Measurements from ENCODE around the gene ABLIM1. TPM values are rescaled to one million over a fixed set of nuclear protein-coding genes. Genes with fewer than 3 reads are reported as not detected.

ABLIM1 gene
- total RNA-seq, 4 donors from 2014 or later, result 84.7 to 203 (median 150) TPM

- no peak for TF ChIP-seq POLR2A (IDR thresholded peaks at IDR 0.05)
- Histone ChIP-seq H3K36me3 (no peaks in the 10 kb centered on the region), H3K27ac (peak overlapping the region; percentile 53 to 76 (median 68)), H3K9me3 (no peaks in the 10 kb centered on the region), H3K4me1 (peaks cover 23 to 42% of the 10 kb centered on the region in 2 donors), H3K27me3 (no peaks in the 10 kb centered on the region), H3K4me3 (no peak overlapping the region)
- in situ Hi-C loops (cut with MboI; ENCODE audit: low sequenced_read_pairs in 4 of 4), result no loop called here
- DNase-seq (no peak), ATAC-seq (peak; percentile 25 to 75)
- intact Hi-C loops (cut with DNase I; ENCODE audit: low total_unique reads), result loop anchor here (5.0 kb wide), 1 partner anchor 34 kb away; no protein-coding TSS in a partner anchor
These were observed 46.5 kb downstream of the ABLIM1 start for GRCh38 chr10:114611617-114612016.

DNA sequence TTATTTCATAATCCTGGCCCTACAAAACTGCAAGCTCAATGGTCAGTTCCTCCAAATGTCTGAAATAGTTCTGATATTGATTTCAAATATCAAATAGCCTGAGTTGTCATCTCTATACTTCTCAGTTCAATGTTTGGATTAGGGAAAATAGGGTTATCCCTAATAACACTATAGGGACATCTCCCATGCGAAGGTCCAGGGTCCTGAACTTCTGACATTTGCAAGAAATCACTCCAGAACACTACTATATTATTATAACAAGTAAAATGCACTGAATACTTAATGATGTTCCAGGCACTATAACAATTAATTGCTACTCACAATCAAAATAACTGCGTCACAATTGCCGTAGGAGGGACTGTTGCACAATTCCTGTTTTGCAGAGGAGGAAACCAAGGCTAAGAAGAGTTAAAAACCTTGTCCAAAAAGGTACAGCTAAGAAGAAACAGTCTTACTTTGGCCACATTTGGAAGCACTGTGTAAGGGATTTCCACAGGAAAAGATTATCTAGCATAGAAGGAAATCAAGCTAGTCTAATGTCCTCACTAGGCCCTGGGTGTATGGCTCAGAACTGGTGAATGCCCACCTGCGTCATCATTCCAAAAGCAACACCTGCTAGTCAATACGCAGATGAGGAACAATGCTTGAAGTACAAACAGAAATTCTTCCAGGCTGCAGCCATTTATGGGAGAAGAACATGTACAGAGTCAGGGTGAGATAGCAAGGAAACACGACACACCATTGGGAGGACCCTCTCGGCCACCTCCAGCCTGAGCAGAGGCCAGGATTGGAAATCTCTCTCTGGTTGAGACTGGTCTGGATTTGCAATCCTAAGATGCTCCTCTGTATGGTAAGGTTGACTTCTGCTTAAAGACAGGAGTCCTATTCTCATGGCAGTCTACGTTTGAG, 48.3 kb downstream of the ABLIM1 start:
- TF ChIP-seq POLR2A (IDR thresholded peaks at IDR 0.05) (peak in 1 of 2 donors; percentile 23), CTCF (IDR thresholded peaks at IDR 0.05 in 4 of 5, conservative IDR thresholded peaks at IDR 0.05 in 1 of 5) (no peak)
- ATAC-seq (no peak), DNase-seq (no peak)
- Histone ChIP-seq H3K4me1 (peaks cover 18 to 47% of the 10 kb centered on the region in 2 donors), H3K4me3 (no peak overlapping the region), H3K27me3 (no peaks in the 10 kb centered on the region), H3K36me3 (no peaks in the 10 kb centered on the region), H3K27ac (peak overlapping the region; percentile 64 to 76 (median 68)), H3K9me3 (no peaks in the 10 kb centered on the region)
- in situ Hi-C loops (cut with MboI; ENCODE audit: low sequenced_read_pairs in 4 of 4) (no loop called here), intact Hi-C loops (cut with DNase I; ENCODE audit: low total_unique reads) (loop anchor here (5.0 kb wide), 1 partner anchor 32 kb away; no protein-coding TSS in a partner anchor)

DNA sequence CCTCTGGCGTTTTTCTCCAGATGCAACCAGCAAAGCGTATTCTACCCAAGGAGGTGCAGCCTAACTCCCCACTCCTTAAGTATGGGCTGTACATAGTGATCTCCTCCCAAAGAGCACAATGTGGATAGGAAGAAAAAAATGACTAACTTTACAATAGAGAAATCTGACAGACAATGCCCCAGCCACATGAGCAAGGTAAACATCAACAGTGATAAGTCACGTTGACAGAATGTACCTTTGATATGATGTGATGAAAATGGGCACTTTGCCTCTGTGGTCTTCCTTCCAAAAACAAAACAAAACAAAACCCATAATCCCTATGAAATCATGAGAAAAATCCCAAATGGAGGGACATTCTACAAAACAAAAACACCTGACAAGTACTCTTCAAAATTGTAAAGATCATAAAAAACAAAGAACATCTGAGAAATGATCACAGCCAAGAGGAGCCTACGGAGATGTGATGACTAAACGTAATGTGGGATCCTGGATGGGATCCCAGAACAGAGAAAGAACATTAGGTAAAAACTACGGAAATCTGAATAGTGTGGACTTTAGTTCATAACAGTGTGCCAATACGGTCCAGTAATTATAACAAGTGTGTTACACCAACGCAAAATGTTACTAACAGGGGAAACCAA, 50.6 kb downstream of the ABLIM1 start:
- peak; percentile 60 to 75 for ATAC-seq
- in situ Hi-C loops (cut with MboI; ENCODE audit: low sequenced_read_pairs in 4 of 4), result no loop called here

GRCh38 chr10:114605155-114605797, 52.8 kb downstream of the ABLIM1 start:
- ATAC-seq (no peak), DNase-seq (no peak)
- Histone ChIP-seq H3K9me3 (no peaks in the 10 kb centered on the region), H3K27ac (peak overlapping the region; percentile 56 to 76 (median 68)), H3K27me3 (no peaks in the 10 kb centered on the region), H3K36me3 (peaks cover 0 to 4% of the 10 kb centered on the region in 2 donors), H3K4me3 (no peak overlapping the region), H3K4me1 (peaks cover 18 to 35% of the 10 kb centered on the region in 2 donors)
- intact Hi-C loops (cut with DNase I; ENCODE audit: low total_unique reads), result no loop called here
- in situ Hi-C loops (cut with MboI; ENCODE audit: low sequenced_read_pairs in 4 of 4), result no loop called here
- TF ChIP-seq CTCF (IDR thresholded peaks at IDR 0.05 in 4 of 5, conservative IDR thresholded peaks at IDR 0.05 in 1 of 5) (no peak), POLR2A (IDR thresholded peaks at IDR 0.05) (no peak)

More for the DNA sequence above, 50.6 kb downstream of the ABLIM1 start:
- Histone ChIP-seq H3K4me3 (no peak overlapping the region), H3K36me3 (no peaks in the 10 kb centered on the region), H3K27me3 (no peaks in the 10 kb centered on the region), H3K9me3 (no peaks in the 10 kb centered on the region), H3K27ac (peak overlapping the region; percentile 64 to 76 (median 68)), H3K4me1 (peaks cover 18 to 49% of the 10 kb centered on the region in 2 donors)
- no peak for DNase-seq
- TF ChIP-seq CTCF (IDR thresholded peaks at IDR 0.05 in 4 of 5, conservative IDR thresholded peaks at IDR 0.05 in 1 of 5) (no peak), POLR2A (IDR thresholded peaks at IDR 0.05) (no peak)
- intact Hi-C loops (cut with DNase I; ENCODE audit: low total_unique reads), result no loop called here
